NCI-H526 treated with DMSO at 0.1 percent for 48 hours (cell line): ENCODE data around the gene TBATA.

Experiments
- DNase-seq: peaks from one replicate; lab custom pipeline; 2025; lab: John Stamatoyannopoulos, UW

Gene TBATA, protein sequence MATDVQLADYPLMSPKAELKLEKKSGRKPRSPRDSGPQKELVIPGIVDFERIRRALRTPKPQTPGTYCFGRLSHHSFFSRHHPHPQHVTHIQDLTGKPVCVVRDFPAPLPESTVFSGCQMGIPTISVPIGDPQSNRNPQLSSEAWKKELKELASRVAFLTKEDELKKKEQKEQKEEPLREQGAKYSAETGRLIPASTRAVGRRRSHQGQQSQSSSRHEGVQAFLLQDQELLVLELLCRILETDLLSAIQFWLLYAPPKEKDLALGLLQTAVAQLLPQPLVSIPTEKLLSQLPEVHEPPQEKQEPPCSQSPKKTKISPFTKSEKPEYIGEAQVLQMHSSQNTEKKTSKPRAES

DNA sequence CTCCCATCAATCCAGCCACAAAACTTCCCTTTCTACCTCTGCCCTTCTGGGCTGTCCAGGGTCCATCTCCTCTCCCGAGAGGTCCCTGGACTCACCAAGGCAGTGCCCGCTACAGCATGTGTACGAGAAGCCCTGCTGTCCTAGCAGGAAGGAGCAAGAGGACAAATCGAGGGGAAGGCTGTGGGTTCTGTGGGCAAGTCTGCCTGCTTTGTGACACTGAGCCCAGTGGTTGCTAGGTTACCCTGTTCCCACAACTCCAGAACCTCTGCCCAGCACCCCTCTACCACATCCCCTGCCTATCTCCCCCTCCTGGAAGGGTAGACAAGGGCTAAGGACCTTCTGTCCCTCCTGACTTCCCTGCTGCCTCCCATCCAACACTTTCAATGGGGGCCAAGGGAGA is at the start of gene TBATA:
Gene TBATA (minus strand): TSS at position 188 of the 400 bp plus-strand sequence. CDS start 1,998 bp downstream, outside the sequence.
- DNase-seq: no peak

DNA sequence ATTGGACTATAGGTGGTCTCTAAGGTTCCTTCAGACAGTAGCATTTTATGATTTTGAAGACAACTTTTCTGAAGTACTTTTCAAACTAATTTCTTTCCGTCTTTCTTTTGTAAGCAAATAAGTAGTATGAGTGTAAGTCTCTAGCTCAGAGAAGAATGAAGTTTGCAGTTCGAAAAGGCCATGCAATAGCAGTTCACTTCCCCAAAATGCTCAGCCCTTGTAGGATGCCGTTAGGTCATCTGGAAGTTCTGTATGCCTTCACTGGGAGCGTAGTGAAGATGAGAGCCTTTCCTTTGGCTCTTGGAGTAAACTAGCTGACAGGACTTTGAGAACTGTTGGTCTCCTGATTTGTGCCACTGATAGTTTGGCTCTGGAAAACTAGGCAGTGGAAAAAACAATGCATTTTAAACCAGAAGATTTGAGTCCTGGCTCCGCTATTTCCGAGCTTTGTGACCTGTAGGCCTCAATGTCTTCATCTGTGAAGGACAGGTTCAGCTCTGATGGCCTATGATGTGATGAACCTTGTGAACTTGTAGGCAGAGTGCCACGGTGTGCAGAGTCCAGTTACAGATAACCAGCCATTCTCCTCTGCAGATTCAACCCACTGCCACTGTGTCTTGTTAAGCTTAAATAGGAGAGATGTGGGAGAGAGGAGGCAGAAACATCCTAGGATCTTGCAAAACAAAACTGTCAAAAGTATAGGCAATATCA is 49.4 kb upstream of the TBATA start:
- no peak for DNase-seq

DNA sequence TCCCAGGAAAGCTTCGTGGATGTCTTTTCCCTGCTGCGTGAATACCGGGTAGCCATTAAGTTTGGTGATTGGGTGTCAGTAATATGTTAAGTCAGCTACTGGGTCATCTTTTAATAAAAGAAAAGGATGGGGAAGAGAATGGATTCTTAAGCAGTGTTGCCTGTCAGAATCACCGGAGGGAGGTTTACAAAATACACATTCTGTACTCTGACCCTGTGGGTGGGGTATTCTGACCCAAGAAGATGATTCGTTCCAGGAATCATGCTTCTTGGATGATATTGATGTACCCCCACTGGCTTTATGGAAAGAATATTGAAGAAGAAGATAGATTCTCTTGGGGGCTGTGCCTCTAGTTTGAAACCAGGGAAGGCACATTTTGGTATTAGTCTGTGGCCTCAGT is 48.8 kb upstream of the TBATA start:
- DNase-seq: no peak

DNA sequence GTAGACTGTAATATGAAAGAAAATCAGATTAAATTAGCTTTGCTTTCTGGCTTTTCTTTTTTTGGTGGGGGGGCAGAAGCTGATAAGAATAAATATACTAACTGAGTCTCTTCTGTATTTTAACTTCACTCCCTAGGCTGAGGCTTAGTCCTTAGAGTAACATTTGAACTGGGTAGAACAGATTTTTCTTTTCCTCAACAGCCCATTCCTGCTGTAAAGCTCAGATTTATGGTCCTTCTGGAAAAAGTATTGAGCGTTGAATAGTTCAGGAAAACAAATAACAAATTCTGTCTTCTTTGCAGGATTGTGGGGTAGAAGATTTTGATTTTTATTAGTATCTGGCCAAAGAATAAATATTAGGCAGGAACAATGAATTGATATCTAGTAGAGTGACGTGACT is 48.4 kb upstream of the TBATA start:
- no peak for DNase-seq

DNA sequence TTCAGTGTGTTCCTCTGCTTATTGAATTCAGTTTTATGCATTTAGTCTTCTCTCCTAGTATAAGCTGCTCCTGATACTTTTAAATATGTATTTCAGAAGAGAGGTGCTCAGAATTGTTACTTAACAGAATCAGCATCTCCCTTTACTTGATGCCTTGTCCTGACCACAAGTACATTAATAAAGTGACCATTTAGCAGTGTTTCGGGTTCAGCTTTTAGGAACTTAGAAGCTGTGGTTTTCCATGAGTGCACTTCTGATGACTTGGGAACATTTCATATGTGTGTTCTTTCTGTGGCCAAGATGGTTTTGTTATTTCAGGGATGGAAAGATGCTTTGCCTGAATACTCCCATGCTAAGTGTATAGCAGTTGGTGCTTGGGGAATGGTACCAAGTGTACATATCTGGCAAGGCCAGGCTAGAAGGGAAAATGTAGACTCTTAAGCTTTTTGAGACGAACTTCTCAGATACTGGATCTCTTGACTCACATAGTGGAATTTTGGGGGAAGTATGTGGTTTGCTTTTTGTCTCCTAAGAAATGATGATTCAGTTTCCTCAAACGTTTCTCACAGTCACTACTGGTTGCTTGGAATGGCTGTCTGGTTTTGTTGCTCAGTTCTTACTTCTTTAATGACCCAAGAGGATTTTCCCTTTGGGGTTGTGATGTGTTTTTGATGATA is 47.8 kb upstream of the TBATA start:
- no peak for DNase-seq

DNA sequence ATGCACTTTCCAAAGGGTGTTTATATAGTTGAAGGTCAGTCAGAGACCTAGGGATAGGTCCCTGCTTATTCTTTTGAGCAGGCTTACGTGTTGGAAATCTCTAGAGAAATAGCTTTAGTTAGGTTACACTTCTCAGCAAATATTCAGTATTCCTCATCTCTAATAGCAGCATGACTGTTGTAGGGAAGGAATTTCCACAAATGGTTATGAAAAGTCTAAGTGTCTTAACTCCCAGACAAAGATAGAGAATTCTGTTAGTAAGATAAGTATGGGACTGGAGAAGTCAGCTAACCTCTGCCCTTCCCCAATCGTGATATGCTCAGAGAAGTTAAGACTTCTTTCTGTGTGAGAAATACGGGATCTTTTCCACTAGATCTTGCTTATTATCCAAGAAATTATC is 47.0 kb upstream of the TBATA start:
- no peak for DNase-seq

DNA sequence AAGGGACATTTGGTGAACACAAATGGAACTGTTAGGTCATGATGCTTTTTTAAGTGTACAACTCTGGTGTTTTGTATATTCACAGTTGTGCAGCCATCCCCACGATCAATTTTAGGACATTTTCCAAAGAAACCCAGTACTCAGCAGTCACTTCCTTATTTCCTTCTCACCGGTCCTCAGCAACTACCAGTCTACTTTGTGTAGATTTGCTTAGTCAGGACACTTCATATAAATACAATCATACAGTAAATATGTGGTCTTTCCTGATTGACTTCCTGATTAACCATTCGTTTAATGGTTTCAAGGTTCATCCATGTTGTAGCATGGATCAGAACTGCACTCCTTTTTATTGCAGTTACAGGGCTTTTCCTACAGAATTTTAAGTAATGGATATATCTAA is 45.0 kb upstream of the TBATA start:
- no peak for DNase-seq

DNA sequence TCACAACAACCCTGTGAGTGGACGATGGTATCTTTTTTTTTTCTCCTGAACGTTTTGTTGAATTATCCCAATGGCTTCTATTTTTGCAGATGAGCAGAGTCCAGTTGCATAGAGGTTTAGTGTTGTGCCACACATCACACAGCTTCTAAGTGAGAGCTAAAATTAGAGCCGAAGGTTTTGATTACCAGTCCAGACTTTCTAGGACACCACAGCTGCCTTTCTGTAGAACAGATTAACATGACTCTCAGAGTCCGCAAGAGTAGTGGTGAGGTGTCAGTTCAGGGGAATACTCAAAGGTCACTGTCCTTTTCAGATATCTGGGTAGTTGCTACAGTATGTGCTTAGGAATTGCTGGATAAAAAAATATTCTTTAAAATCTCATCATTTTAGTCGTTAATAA is 44.4 kb upstream of the TBATA start:
- DNase-seq: no peak

DNA sequence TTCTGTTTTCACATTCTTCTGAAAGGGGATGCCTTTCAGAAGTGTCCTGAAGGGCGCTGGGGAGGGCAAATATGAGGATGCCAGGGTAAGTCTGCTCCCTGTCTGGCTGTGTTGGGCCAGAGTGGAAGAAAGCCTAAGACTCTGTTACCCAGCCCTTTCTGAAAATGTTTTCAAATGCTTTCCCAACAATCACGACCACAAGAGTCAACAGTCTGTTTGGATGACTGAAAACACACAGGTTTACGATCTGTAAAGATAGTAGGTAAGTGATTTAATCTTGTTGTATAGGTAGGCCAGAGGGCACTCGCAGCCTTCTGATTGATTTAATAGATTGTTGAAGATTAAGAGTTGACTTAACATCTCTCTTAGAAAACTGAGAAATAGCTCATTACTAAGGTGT is 43.7 kb upstream of the TBATA start:
- DNase-seq: no peak

DNA sequence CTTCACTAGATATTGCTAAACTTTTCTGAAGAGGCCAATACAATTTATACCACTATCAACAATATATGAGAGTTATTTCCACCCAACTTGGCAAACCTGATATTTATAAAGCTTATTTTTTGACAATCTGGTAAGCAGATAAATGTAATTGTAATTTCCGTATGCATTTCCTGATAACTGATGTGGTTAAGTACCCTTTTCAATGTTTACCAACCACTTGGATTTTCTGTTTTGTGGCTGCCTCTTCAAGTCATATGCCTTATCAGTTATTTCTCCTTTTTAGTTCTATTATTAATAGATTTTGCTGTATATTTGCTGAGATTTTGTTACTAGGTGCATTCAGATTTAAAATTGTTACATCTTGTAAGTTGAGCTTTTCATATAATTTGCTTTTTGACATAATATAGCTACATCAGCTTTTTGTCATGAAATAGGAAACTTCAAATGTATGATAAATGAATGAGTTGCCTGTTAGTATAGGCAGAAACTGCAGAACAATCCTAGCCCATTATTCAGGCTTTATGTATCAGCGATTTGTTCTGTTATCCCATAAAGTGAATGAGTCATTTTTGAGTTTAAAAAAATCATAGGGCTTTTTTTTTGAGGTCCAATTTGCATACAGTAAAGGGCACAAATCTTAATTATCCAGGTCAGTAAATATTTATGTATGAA is 42.0 kb upstream of the TBATA start:
- DNase-seq: no peak

DNA sequence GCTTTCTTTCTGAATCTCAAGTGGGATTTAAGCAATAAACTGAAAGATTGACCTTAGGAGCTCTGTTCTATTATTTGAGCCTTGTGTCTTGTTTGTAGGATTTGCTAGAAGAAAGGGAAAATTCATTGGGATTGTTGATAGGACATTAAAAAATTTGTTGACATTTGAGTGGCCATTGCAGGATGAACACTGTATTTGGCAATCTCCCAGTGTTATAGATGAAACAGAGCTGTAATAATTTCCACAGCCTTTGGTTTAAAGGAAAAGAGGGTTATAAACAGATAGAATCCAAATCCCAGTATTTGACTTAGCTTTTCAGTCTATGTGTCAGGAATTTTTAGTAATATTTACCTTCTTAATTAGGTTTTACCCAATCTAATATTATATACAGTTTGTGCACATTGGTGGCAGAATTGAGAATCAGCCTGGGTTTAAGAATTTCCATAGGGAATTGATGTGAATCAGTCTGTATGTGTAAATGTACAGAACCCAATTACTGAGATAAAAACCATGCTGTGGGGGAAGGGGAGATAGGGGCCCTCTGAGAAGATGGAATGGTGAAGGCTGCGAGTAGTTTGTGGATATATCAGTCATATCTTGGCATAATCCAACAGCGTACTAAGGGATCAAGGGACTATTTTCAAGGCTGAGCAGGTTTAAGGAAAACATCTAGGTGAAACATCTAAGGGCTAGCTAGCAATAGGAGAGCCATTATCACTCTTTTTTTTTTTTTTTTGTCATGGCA is 37.1 kb upstream of the TBATA start:
- no peak for DNase-seq

DNA sequence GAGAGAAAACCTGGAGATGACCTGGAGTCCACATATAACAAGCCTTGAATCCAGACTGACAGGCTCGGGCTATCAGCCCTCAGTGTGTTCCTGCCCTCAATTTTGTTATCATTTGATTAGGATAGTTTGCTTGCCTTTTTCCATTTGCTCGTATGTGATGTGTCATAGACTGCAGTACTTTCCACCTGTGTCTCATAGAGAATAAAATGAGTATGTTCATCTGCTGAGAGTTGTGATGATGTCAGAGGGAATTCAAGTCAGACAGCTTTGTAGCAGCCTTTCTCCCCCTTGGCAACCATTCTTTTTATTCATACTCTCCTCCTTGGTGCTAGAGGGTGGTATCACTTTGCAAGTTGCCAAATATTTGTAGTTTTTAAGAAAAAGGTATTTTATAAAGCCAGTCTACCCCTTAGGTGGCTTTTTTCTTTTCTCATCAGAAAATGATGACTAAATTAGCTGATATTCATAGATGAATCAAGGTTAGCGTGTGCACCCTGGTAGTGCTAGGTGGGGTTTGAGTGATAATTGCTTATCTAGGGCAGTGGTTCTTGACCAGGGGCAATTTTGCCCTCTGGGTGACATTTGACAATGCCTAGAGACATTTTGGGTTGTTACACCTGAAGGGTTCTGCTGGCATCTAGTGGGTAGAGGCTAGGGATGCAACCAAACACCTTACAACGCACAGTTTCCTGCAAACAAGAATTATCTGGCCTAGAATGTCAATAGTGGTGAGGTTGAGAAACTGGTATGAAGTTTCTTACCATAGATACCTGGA is 36.0 kb upstream of the TBATA start:
- no peak for DNase-seq

DNA sequence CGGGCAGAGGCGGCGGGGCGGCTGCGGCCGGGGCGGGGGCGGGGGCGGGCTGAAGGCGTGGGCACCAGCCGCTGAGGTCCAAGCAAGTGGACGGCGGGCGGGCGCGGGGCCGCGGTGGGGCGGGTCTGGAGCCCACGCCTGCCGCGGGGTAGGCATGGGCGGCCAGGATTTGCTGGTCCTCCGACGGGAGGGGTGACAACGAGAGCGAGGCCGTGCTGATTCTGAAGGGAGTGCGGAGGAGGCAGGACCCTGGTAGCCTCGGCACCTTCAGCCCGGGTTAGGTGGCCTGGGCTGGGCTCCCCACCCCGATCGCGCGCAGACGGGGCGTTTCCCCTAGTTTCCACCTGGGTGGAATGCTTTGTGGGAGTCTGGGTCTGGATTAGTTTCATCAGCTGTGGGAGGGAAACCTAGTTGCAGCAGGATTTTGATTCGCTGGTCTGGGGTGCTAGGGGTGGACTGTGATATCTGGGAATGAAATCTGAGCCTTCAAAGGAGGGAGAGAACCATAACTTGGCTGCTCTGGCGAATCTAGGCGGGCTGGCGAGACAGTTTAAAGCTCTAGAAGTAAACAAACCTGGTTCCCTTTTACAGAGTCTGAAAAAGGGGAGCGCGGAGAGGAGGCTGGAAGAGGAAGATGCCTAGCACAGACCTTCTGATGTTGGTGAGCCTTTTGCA is 31.2 kb upstream of the TBATA start:
- DNase-seq: peak; percentile 25

DNA sequence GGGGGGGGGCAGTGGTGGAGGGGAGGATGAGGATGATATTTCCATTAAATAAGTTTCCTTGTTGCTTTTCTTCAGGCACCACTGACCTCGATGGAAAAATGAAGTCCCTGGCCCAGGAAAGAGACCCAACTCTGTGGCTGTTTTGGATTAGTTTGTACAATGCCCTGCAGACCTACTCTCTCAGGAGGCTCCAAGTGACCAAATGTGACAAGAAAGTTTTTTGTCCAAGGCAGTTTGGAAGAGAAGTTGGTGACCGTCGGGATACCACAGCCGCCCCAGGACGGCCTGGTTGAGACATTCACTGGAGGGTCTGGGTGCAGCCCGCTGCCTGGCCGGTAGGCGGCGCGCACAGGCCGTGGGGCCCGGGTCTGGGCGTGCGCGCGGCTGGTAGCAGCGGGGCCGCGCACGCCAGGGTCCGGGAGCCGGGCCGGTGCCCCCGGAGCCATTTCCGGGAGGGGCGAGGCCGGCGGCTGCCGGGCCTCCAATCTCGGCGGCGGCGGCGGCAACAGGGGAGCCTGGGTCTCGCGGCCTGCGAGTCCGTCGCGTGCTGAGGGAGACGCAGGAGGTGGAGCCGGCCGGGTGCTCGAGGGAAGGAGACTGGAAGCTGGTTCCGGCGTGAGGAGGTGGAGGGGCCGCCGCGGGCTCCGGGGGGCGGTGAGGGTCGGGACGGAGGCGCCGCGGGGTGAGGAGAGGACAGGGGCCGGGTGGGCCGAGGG is 30.5 kb upstream of the TBATA start, which contains the start of gene SGPL1:
Gene SGPL1 (plus strand): TSS at position 445 of the 716 bp plus-strand sequence. CDS start 906 bp downstream, outside the sequence.
- DNase-seq: no peak

DNA sequence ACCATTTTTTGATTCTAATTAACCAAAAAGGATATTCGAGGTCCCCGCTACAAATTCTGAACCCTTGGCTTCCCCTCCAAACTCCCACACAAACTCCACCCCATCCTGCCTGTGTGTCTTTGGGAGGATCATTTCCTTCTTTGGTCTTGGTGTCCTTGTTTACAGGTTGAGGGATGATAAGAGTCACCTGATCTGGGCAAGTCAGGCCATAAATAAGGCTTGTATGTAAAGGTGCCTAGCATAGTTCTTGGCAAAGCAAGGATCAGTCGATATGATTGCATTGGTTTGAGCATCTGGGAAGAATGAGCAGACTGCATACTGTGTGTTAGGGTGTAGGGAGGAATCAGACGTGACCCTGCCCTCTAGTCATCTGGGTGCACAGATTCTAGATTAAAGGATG is 28.9 kb upstream of the TBATA start:
- no peak for DNase-seq

DNA sequence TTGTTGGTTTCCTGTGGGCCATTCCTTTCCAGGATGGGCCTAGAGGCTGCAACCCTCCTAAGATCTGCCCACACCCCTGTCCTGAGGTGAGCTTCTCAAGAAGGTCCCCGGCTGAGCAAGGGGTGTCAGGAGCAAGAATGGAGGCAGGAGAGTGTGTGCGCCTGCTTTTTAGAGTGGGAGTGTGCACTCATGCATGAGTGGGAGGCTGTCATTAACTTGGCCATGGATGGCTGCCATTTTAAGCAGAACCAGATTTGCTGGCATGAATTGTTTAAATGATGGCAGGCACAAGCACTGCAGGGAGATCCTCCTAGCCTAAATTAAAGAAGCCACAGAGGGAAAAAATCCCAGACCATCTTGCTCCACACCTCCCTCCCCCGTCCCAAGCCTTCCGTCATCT is 27.6 kb upstream of the TBATA start:
- no peak for DNase-seq

DNA sequence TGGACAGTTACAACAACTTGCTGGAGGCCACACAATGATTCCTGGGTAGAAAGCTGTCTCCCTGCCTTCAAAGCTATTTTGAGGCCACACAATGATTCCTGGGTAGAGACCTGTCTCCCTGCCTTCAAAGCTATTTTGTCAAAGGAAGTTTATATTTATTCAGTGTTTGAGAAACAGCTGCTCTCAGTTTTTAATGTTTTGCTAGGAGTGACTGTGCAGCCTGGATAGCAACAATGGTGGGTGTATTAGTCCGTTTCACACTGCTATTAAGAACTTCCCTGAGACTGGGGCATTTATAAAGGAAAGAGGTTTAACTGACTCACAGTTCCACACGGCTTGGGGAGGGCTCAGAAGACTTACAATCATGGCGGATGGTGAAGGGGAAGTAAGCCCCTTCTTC is 26.7 kb upstream of the TBATA start:
- DNase-seq: no peak

DNA sequence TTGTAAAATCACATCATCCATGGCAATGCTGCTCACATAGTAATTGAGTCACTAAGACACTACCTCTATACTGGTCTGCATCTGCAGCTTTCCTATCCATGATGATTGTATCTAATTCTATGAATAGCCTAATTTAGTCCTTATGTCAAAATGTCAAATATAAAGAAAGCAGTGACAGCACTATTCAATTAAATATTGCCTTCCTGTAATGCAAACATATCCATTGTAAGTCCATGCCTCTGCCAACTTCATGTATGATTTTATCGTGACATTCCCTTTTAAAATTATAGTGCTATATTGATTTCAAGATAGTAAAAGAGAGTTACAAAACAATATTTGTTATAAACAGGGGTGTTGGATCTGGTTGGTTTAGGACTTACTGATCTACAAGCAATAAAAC is 25.8 kb upstream of the TBATA start:
- no peak for DNase-seq

DNA sequence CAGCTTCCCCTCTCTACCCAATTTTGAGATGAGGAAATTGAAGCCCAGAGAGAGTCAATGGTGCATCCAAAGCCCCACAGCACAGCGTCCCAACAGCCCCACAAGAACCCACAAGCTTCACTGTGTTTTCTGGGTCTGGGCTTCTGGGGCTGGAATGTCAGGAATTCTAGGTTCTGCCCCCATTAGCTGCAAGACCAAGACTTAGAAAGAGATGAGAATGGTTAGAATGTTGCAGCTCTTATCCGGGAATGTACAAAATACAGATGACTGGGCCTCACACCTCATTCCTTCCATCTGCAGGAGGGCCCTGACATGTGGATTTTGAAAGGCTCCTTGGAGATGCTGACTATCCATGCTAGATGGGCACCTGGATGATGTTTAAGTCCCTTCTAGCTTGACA is 24.5 kb upstream of the TBATA start:
- no peak for DNase-seq
